SK-N-SH (cell line): ENCODE measurements around the gene PEX13.

Experiments used
- CHD2 ChIP-seq: fragments of 150-350 bp; IDR thresholded peaks from 2 replicates; pipeline ENCODE4 v1.6.1; 2018; ENCODE audit warnings: low read length; ENCODE audit not compliant: partially characterized antibody
- CTCF ChIP-seq: fragments of 200-600 bp; sonication (generic); IDR thresholded peaks from 2 replicates; pipeline ENCODE4 v1.6.1; 2017; ENCODE audit warnings: antibody characterized with exemption, mild to moderate bottlenecking, moderate library complexity
- EZH2phosphoT487 ChIP-seq: fragments of 200-600 bp; sonication (generic); IDR thresholded peaks from 2 replicates; pipeline ENCODE4 v1.6.1; 2017; ENCODE audit warnings: low read depth, mixed run types, mild to moderate bottlenecking, antibody characterized with exemption, moderate library complexity, borderline replicate concordance
- NFIC ChIP-seq: IDR thresholded peaks from 2 replicates; pipeline ENCODE4 v1.4.0; 2012; ENCODE audit warnings: borderline replicate concordance
- RCOR1 ChIP-seq: fragments of 150-350 bp; IDR thresholded peaks from 2 replicates; pipeline ENCODE4 v1.6.1; 2017; ENCODE audit warnings: antibody characterized with exemption, low read length
- SIN3A ChIP-seq: IDR thresholded peaks from 2 replicates; pipeline ENCODE4 v1.6.1; 2012; ENCODE audit warnings: low read depth, mild to moderate bottlenecking, low read length, moderate library complexity, borderline replicate concordance
- TAF1 ChIP-seq: IDR thresholded peaks from 2 replicates; pipeline ENCODE4 v1.6.1; 2012; ENCODE audit warnings: low read depth, mild to moderate bottlenecking, low read length, moderate library complexity, borderline replicate concordance
- YY1 ChIP-seq: IDR thresholded peaks from 2 replicates; pipeline ENCODE4 v1.4.0; 2012; ENCODE audit warnings: low read depth, mild to moderate bottlenecking
- TF ChIP-seq, protein P1 (sequence below): IDR thresholded peaks from 2 replicates; pipeline ENCODE4 v1.6.1; 2012; ENCODE audit warnings: mild to moderate bottlenecking, low read depth, low read length, moderate library complexity
- TF ChIP-seq, protein P2 (sequence below): fragments of 150-350 bp; IDR thresholded peaks from 2 replicates; pipeline ENCODE4 v1.6.1; 2017; ENCODE audit warnings: antibody characterized with exemption, low read length, low read depth, borderline replicate concordance

- TF ChIP-seq CTCF (no peak), YY1 (no peak), TAF1 (no peak), NFIC (no peak), EZH2phosphoT487 (no peak), CHD2 (no peak), RCOR1 (no peak), SIN3A (no peak)
- TF ChIP-seq, protein P1, sequence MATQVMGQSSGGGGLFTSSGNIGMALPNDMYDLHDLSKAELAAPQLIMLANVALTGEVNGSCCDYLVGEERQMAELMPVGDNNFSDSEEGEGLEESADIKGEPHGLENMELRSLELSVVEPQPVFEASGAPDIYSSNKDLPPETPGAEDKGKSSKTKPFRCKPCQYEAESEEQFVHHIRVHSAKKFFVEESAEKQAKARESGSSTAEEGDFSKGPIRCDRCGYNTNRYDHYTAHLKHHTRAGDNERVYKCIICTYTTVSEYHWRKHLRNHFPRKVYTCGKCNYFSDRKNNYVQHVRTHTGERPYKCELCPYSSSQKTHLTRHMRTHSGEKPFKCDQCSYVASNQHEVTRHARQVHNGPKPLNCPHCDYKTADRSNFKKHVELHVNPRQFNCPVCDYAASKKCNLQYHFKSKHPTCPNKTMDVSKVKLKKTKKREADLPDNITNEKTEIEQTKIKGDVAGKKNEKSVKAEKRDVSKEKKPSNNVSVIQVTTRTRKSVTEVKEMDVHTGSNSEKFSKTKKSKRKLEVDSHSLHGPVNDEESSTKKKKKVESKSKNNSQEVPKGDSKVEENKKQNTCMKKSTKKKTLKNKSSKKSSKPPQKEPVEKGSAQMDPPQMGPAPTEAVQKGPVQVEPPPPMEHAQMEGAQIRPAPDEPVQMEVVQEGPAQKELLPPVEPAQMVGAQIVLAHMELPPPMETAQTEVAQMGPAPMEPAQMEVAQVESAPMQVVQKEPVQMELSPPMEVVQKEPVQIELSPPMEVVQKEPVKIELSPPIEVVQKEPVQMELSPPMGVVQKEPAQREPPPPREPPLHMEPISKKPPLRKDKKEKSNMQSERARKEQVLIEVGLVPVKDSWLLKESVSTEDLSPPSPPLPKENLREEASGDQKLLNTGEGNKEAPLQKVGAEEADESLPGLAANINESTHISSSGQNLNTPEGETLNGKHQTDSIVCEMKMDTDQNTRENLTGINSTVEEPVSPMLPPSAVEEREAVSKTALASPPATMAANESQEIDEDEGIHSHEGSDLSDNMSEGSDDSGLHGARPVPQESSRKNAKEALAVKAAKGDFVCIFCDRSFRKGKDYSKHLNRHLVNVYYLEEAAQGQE: no peak
- TF ChIP-seq, protein P2, sequence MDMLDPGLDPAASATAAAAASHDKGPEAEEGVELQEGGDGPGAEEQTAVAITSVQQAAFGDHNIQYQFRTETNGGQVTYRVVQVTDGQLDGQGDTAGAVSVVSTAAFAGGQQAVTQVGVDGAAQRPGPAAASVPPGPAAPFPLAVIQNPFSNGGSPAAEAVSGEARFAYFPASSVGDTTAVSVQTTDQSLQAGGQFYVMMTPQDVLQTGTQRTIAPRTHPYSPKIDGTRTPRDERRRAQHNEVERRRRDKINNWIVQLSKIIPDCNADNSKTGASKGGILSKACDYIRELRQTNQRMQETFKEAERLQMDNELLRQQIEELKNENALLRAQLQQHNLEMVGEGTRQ: no peak
These were observed 40.0 kb upstream of the PEX13 start for GRCh38 chr2:60977562-60977895.
